ENCODE measurements around the gene CLCN7. TPM values are rescaled to one million over a fixed set of nuclear protein-coding genes. Genes with fewer than 3 reads are reported as not detected.

CLCN7 gene
- total RNA-seq, 1 experiment from 2014 or later: 64.0 TPM

DNA sequence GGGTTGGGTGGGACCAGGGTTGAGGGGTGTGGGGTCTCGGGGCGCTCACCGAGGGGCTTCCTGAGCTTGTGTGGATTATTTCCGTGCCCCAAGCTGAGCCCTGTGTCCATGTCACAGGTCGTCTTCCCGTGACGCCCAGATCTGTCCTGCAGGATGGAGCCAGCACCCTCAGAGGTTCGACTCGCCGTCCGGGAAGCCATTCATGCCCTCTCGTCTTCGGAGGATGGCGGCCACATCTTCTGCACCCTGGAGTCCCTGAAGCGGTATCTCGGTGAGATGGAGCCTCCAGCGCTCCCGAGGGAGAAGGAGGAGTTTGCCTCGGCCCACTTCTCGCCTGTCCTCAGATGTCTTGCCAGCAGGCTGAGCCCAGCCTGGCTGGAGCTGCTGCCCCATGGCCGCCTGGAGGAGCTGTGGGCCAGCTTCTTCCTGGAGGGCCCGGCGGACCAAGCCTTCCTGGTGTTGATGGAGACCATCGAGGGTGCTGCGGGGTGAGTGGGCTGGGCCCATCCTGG lies 19.4 kb upstream of the CLCN7 start:
- Histone ChIP-seq H3K36me3 (ENCODE audit: control insufficient read depth in 1 of 2, insufficient read depth in 2 of 2, low read length in 2 of 2) (peaks cover 2 to 29% of the 10 kb centered on the region in 2 experiments; a peak in 3 of 4 replicates), H3K4me3 (replicated peaks in 1 of 2; ENCODE audit: low read depth in 1 of 2, low read length in 2 of 2) (peak overlapping the region; percentile 86 to 91), H4K20me1 (ENCODE audit: insufficient read depth) (no peaks in the 10 kb centered on the region), H3K9me2 (ENCODE audit: insufficient read depth) (no peaks in the 10 kb centered on the region), H2AFZ (ENCODE audit: low read depth, low read length, poor library complexity, severe bottlenecking) (no peak overlapping the region), H3K27me3 (ENCODE audit: insufficient read depth, low read length) (no peaks in the 10 kb centered on the region), H3K9me3 (ENCODE audit: control insufficient read depth in 1 of 2, insufficient read depth in 1 of 2, low read depth in 1 of 2, low read length in 2 of 2) (no peaks in the 10 kb centered on the region), H3K4me1 (ENCODE audit: control insufficient read depth in 1 of 2, insufficient read depth in 2 of 2, low read length in 2 of 2) (peaks cover 10 to 17% of the 10 kb centered on the region in 2 experiments), H3K4me2 (ENCODE audit: low read length) (peak overlapping the region; percentile 95), H3K79me2 (ENCODE audit: insufficient read depth, low read length) (peaks cover 38% of the 10 kb centered on the region), H3K27ac (ENCODE audit: low read depth, low read length) (peak overlapping the region; percentile 65), H3K9ac (ENCODE audit: low read length) (peak overlapping the region; percentile 96)
- no TSS peak for BruUV-seq (replicated peaks)
- intact Hi-C loops (cut with micrococcal nuclease): no loop called here
- no peak for DNase-seq (ENCODE audit: low read depth, low spot score)
- TF ChIP-seq TCF7L2 (IDR thresholded peaks at IDR 0.05; ENCODE audit: borderline replicate concordance, extremely low read depth, insufficient read depth, insufficient read length): peak; percentile 48
- no peak for TF ChIP-seq ZFX (IDR thresholded peaks at IDR 0.05)
- TF ChIP-seq, protein P1, sequence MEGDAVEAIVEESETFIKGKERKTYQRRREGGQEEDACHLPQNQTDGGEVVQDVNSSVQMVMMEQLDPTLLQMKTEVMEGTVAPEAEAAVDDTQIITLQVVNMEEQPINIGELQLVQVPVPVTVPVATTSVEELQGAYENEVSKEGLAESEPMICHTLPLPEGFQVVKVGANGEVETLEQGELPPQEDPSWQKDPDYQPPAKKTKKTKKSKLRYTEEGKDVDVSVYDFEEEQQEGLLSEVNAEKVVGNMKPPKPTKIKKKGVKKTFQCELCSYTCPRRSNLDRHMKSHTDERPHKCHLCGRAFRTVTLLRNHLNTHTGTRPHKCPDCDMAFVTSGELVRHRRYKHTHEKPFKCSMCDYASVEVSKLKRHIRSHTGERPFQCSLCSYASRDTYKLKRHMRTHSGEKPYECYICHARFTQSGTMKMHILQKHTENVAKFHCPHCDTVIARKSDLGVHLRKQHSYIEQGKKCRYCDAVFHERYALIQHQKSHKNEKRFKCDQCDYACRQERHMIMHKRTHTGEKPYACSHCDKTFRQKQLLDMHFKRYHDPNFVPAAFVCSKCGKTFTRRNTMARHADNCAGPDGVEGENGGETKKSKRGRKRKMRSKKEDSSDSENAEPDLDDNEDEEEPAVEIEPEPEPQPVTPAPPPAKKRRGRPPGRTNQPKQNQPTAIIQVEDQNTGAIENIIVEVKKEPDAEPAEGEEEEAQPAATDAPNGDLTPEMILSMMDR (IDR thresholded peaks at IDR 0.05 in 2 of 3, conservative IDR thresholded peaks at IDR 0.05 in 1 of 3; ENCODE audit: borderline replicate concordance in 1 of 3, insufficient read depth in 1 of 3, low read depth in 2 of 3, low read length in 2 of 3): peak in 2 of 3 experiments; percentile 17 to 36; a peak in 3 of 6 replicates
- ChIA-PET POLR2A (no interaction called here), CTCF (interaction anchor here (0.6 kb wide), 1 partner anchor 320 kb away, joined by 3 read pairs; no protein-coding TSS in a partner anchor), RAD21 (ENCODE audit: low non-redundant PET in 1 of 2, low total read pairs in 2 of 2, uncharacterized antibody in 2 of 2, unreplicated experiment in 2 of 2) (no interaction called here)
- ATAC-seq: peak; percentile 23

DNA sequence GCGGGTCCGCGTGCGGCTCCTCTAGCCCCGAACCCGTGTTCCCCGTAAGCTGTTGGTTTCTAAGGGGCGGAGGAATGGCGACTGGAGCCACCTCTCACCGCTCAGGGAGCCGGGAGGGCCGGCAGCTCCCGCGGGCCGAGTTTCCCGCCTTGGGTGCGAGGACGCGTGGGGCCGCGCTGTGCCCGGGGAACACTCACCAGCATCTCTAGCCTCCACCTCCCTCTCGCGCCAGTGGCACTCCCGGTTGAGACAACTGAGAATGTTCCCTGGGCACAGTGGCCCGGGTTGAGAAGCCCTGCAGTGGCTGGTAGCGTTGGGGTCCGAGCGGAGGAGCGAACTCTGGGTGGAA lies 18.9 kb upstream of the CLCN7 start:
- DNase-seq (ENCODE audit: low read depth, low spot score) (no peak), ATAC-seq (peak; percentile 23)
- peak overlapping the region; percentile 86 to 91 for H3K4me3 ChIP-seq (replicated peaks in 1 of 2; ENCODE audit: low read depth in 1 of 2, low read length in 2 of 2)
- no peak for TF ChIP-seq CBX3 (IDR thresholded peaks at IDR 0.05; ENCODE audit: low read depth)
- no peak for TF ChIP-seq POLR2A (IDR thresholded peaks at IDR 0.05; ENCODE audit: borderline replicate concordance, extremely low read depth, insufficient read depth, insufficient read length)
- no peak for TF ChIP-seq EZH2 (IDR thresholded peaks at IDR 0.05)
- TF ChIP-seq EZH2phosphoT487 (IDR thresholded peaks at IDR 0.05; ENCODE audit: borderline replicate concordance): no peak
- TF ChIP-seq, protein P2, sequence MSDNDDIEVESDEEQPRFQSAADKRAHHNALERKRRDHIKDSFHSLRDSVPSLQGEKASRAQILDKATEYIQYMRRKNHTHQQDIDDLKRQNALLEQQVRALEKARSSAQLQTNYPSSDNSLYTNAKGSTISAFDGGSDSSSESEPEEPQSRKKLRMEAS (IDR thresholded peaks at IDR 0.05): no peak
- TF ChIP-seq EGR1 (IDR thresholded peaks at IDR 0.05; ENCODE audit: low read depth): no peak
- TF ChIP-seq, protein P3, sequence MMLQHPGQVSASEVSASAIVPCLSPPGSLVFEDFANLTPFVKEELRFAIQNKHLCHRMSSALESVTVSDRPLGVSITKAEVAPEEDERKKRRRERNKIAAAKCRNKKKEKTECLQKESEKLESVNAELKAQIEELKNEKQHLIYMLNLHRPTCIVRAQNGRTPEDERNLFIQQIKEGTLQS (IDR thresholded peaks at IDR 0.05): no peak
- TF ChIP-seq SIN3A (IDR thresholded peaks at IDR 0.05; ENCODE audit: low read depth): no peak
- no peak for TF ChIP-seq YY1 (IDR thresholded peaks at IDR 0.05; ENCODE audit: extremely low read depth, insufficient replicate concordance, low read depth, low read length)
- no peak for TF ChIP-seq ZNF274 (IDR thresholded peaks at IDR 0.05; ENCODE audit: low read depth, low read length)
- no peak for TF ChIP-seq JUND (IDR thresholded peaks at IDR 0.05)
- TF ChIP-seq SRF (IDR thresholded peaks at IDR 0.05; ENCODE audit: low read depth): no peak
- H3K27me3 ChIP-seq (ENCODE audit: insufficient read depth, low read length): no peaks in the 10 kb centered on the region
- ChIA-PET CTCF (interaction anchor here (0.6 kb wide), 1 partner anchor 321 kb away, joined by 3 read pairs; no protein-coding TSS in a partner anchor), RAD21 (ENCODE audit: low non-redundant PET in 1 of 2, low total read pairs in 2 of 2, uncharacterized antibody in 2 of 2, unreplicated experiment in 2 of 2) (no interaction called here), POLR2A (no interaction called here)
- H3K4me1 ChIP-seq (ENCODE audit: control insufficient read depth in 1 of 2, insufficient read depth in 2 of 2, low read length in 2 of 2): peaks cover 10 to 17% of the 10 kb centered on the region in 2 experiments
- no peaks in the 10 kb centered on the region for H3K9me2 ChIP-seq (ENCODE audit: insufficient read depth)
- peak overlapping the region; percentile 96 for H3K9ac ChIP-seq (ENCODE audit: low read length)
- H3K4me2 ChIP-seq (ENCODE audit: low read length): peak overlapping the region; percentile 95
- H3K9me3 ChIP-seq (ENCODE audit: control insufficient read depth in 1 of 2, insufficient read depth in 1 of 2, low read depth in 1 of 2, low read length in 2 of 2): no peaks in the 10 kb centered on the region
- H3K36me3 ChIP-seq (ENCODE audit: control insufficient read depth in 1 of 2, insufficient read depth in 2 of 2, low read length in 2 of 2): peaks cover 2 to 24% of the 10 kb centered on the region in 2 experiments; a peak in 3 of 4 replicates
- peaks cover 38% of the 10 kb centered on the region for H3K79me2 ChIP-seq (ENCODE audit: insufficient read depth, low read length)
- TSS peak; percentile 82 for BruUV-seq (replicated peaks)
- peak overlapping the region; percentile 65 for H3K27ac ChIP-seq (ENCODE audit: low read depth, low read length)
- intact Hi-C loops (cut with micrococcal nuclease): no loop called here
- no peak overlapping the region for H2AFZ ChIP-seq (ENCODE audit: low read depth, low read length, poor library complexity, severe bottlenecking)
- no peaks in the 10 kb centered on the region for H4K20me1 ChIP-seq (ENCODE audit: insufficient read depth)
